IPS-18c (cell line): ENCODE data around the gene NPPC.
A peak's percentile ranks its signal among the peaks of the same experiment; 100 is the strongest.
"Not testable (repeated sequence)": the region's sequence is repeated elsewhere in the genome, so short reads cannot be mapped to it uniquely, and the experiment has no call there.

Experiments
- H3K4me3 ChIP-seq: 2 replicates; pipeline ENCODE4 v1.7.0; 2013; ENCODE audit warnings: low read depth, mild to moderate bottlenecking, low read length, moderate library complexity; ENCODE audit not compliant: insufficient read depth
- H3K9me3 ChIP-seq: one replicate; pipeline ENCODE4 v1.6.1; 2013; ENCODE audit warnings: mild to moderate bottlenecking, low read length, moderate library complexity; ENCODE audit not compliant: control insufficient read depth, insufficient read depth

Gene NPPC, protein sequence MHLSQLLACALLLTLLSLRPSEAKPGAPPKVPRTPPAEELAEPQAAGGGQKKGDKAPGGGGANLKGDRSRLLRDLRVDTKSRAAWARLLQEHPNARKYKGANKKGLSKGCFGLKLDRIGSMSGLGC

DNA sequence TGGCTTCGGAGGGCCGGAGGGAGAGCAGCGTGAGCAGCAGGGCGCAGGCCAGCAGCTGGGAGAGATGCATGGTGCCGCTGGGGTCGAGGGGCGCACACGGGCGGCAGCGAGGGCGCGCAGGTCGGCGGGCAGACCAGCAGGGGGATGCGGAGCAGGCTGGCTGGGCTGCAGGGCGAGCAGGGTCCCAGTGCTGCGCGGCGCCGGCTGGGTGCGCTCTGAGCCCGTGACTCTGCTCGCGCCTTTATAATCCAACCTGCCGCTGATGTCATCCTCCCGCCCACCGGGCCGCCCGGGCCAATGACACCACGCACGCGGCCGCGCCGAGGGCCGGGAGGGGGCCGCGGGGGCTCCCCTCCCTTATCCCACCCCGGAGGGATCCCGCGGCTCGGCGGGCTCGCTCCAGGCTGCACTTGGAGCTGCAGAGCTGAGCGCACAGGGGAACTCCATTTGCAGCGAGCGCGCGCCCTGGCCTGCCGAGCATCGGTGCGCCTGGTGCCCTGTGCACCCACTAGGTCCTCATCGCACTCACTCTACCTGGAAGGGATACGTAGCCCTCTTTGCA is at the start of gene NPPC:
TSS of gene NPPC (minus strand) at position 217 of the 562 bp plus-strand sequence. CDS start at position 70, 147 bp downstream.
- Histone ChIP-seq H3K4me3 (peak within 1 kb of the TSS; percentile 71), H3K9me3 (no peaks in the 10 kb centered on the region)

DNA sequence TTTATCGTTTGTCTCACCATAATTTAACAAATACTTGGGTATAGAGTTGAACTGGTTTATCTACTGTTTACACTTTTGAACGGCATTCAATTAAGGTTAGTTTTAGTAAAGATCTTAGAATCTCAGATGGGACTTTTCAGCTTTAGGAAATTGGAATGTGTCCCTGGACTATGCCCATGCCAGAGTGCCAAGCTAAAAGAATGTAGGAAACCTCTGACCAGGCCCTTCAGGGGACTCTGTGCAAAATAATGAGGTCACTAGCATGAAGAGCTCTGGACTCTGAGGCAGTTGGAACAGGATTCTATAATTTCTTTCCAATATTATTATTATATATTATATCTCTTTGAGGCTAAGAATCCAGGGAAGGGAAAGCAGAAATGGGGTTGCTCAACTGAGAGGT is 48.8 kb upstream of the NPPC start:
- H3K9me3 ChIP-seq = no peaks in the 10 kb centered on the region
- no peak overlapping the region for H3K4me3 ChIP-seq

DNA sequence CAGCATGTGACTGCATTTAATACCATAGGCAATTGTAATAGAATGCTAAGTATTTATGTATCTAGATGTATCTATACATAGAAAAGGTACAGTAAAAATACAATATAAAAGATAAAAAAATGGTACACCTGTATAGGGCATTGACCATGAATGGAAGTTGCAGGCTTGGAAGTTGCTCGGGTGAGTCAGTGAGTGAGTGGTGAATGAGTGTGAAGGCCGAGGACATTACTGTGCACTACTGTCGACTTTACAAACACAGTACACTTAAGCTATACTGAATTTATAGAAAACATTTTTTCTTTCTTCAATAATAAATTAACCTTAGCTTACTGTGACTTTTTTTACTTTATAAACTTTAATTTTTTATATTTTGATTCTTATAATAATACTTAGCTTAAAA is 44.3 kb upstream of the NPPC start:
- no peaks in the 10 kb centered on the region for H3K9me3 ChIP-seq

DNA sequence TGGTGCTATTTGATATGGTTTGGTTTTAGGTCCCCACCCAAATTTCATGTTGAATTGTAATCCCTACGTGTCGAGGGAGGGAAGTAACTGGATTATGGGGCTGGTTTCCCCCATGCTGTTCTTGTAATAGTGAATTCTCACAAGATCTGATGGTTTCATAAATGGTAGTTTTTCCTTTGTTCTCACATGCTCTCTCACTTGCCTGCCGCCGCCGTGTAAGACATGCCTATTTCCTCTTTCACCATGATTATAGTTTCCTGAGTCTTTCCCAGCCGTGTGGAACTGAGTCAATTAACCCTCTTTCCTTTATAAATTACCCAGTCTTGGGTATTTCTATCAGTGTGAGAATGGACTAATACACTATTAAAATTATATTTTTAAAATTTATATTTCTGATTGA is 42.6 kb upstream of the NPPC start:
- Histone ChIP-seq H3K9me3 (no peaks in the 10 kb centered on the region), H3K4me3 (no peak overlapping the region)

More for the DNA sequence above, 44.3 kb upstream of the NPPC start:
- no peak overlapping the region for H3K4me3 ChIP-seq

DNA sequence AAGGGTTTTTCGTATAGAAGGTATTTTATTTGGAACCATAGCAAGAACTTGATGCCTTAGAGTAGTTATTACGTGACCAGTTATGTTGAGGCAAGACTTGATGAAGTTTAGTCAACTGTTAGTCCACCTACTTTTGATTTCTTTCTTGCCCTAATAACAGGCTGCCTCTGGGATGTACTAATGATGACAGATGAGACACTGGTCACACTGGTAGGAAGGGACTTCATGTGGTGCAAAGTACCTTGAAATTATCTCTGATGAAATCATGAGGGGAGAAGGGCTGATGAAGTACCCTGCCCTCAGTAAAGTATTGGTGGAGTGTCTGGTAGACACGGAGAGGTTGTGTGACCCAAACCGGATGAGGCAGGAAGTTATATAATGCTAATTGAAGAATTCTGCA is 40.7 kb upstream of the NPPC start:
- H3K9me3 ChIP-seq = peaks cover 2% of the 10 kb centered on the region
- no peak overlapping the region for H3K4me3 ChIP-seq

DNA sequence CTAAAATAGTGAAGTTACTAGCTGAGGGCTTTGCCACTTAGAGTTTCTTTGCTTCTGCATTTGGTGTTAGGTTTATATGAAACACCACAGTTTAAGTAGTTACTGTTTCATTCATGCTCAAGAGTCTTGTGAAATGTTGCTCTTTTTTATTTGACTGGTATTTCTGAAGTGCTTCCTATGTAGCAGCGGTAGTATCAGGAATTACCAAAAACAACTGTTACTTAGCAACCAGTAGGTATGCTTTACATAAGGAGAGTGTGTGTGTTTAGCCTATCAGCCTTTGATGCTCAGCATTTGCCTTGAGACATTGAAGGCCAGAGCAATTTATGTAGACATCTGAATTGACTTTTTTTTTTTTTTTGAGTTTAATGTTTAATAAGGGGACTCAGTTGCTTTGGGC is 38.9 kb upstream of the NPPC start:
- peaks cover 3% of the 10 kb centered on the region for H3K9me3 ChIP-seq

DNA sequence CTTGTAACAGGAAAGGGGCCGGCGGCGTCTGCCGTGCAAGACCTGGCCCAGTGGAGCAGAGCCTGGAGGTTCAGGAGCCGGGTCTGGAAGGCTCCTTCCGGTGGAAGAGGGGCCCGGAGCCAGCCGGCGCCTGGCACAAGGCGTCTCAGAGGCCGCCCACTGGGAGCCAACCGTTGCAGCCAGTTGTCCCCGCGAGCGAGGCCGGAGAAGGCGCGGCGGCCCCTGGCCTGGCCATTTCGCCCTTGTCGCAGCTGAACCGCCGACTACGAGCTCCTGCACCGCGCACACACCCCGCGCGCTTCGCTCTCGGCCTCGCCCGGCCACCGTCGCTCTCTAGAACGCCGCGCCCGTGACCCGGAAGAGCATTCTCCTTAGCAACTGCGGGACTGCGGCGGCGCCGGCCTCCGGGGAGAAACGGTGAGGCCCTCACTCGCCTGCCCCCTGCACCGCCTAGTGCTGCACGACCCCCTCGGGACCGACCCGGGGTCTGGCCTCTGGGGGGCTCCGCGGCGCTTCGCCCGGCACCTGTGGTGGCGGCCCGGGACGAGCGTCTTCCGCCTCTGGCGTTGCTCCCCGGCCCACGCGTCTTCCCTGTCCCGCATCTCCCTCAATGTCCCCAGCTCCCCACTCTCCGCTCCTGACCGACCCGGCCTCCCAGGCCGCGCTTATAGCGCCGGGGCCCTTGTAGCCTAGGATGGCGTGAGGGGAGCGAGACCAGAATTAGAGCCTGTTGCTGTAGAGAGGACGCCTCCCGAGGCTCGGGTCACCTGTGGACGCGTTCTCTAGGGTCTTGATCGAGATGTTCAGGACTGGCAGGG is 35.4 kb upstream of the NPPC start, which contains the start of gene DIS3L2:
TSS of gene DIS3L2 (plus strand) at position 365 of the 818 bp plus-strand sequence. CDS start 53,215 bp downstream, outside the sequence.
- peak within 1 kb of the TSS; percentile 97 for H3K4me3 ChIP-seq

More for the DNA sequence above, 38.9 kb upstream of the NPPC start:
- no peak overlapping the region for H3K4me3 ChIP-seq

DNA sequence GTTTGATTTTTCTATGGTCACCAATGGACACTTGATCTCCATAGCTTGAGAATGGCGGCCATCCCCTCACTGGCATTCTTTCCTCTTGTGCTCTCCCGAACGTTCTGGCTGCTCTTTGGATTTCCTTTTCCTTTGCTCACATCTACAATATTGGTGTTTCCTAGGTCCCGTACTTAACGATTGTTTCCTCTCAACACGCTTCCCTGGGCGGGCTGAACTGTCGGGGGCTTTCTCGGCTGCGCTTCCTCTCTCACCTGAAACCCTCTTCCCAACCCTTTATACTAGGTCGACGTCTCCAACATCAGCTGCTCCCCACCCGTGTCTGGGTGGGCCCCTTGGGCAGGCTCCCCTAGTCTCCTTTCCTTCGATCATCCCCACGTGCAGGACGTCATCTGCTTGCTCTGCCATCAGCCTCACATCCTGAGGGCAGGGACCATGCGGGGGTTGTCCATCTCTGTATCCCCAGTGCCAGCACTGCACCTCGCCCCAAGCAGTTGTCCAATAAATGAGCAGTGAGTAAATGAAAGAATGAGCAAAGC is 34.7 kb upstream of the NPPC start:
- H3K4me3 ChIP-seq = peak overlapping the region; percentile 97

More for the DNA sequence above, 35.4 kb upstream of the NPPC start, which contains the start of gene DIS3L2:
- peaks cover 3% of the 10 kb centered on the region for H3K9me3 ChIP-seq

DNA sequence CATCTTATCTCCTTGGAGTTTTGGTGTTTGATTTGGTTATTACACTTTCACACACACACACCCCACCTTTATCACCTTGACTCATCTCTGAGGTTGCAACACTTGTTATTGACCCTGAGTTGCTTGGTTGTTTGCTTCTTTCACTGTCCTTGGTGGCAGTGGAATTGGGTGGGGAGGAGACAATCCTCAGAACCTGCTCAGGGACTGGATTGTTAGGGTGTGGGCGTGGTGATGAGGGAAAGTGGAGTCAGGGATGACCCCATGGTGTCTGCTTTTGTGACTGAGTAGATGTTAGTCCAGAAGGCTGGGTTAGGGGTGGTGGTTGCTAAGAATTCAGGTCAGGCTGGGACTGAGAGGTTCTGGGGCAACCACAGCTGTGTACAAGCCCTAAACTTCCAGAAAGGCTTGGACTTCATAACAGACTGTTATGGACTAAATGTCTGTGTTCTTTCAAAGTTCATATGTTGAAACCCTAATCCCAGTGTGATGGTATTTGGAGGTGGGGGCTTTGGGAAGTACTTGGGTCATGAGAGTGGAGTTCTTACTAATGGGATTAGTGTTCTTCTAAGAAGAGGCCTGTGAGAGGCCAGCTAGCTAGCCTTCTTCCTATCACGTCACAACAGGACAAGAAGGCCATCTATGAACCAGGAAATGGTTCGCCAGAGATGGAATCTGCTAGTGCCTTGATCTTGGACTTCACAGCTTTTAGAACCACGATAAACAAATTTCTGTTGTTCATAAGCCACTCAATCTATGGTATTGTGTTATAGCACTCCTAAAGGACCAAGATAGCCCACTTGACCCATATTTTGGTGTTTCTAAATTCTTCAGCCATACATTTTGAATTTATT is 31.9 kb upstream of the NPPC start:
- peaks cover 3% of the 10 kb centered on the region for H3K9me3 ChIP-seq

More for the DNA sequence above, 34.7 kb upstream of the NPPC start:
- peaks cover 3% of the 10 kb centered on the region for H3K9me3 ChIP-seq

DNA sequence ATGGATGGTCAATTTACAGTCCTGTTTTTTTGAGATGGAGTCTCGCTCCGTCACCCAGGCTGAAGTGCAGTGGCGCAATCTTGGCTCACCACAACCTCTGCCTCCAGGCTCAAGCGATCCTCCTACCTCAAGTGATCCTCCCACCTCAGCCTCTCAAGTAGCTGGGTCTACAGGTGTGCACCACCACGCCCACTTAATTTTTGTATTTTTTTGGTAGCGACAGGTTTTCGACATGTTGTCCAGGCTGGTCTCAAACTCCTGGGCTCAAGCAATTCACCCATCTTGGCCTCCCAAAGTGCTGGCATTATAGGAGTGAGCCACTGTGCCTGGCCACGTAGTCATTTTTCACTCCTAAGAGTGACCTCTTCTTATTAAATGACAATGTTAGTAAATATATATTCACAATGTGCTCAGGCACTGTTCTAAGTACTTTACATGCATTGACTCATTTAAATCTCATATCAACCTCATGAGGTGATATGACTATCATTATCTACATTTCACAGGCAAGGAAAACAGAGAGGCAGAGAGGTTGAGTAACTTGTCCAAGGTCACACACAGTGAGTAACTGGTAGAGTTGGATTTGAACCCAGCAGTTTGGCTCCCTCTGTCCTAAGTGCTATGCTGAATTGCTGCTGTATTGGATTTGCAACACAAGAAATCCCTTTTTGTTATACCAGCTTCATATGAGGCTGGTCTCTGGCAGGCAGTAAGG is 29.7 kb upstream of the NPPC start:
- H3K4me3 ChIP-seq = no peak overlapping the region
- no peaks in the 10 kb centered on the region for H3K9me3 ChIP-seq

More for the DNA sequence above, 31.9 kb upstream of the NPPC start:
- no peak overlapping the region for H3K4me3 ChIP-seq

DNA sequence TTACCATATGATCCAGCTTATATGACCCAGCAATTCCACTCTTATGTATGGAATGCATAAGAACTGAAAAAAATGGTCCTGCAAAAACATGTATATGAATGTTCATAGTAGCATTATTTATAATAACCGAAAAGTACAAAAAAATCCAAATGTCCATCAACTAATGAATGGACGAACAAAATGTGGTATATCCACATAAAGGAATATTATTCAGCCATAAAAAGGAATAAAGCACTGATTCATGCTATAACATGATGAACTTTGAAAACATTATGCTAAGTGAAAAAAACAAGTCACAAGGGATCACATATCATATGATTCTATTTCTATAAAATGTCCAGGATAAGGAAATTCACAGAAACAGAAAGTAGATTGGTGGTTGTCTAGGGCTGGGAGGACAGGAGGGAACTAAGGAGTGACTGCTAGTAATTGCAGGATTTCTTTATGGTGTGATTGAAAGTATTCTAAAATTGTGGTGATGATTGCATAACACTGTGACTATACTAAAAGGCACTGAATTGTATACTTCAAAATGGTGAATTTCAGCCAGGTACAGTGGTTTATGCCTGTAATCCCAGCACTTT is 25.3 kb upstream of the NPPC start:
- no peak overlapping the region for H3K4me3 ChIP-seq
- H3K9me3 ChIP-seq = no peaks in the 10 kb centered on the region

DNA sequence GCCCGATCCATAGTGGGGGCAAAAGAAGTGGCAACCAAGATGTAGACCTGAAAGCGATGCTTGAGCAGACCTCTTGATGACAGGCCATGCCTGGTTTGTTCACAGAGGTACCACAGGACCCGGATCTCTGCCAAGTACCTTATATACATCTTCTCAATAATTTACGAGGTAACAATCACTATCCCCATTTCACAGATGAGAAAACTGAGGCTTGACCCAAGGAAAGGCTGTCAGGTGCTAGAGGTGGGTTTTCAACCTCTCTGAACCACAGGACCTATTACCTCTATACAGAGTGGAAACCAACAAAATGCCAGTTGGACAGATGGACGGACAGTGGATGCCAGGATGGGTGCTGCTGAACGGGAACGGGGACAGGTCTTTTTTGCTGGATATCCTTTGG is 21.5 kb upstream of the NPPC start:
- H3K9me3 ChIP-seq = no peaks in the 10 kb centered on the region

DNA sequence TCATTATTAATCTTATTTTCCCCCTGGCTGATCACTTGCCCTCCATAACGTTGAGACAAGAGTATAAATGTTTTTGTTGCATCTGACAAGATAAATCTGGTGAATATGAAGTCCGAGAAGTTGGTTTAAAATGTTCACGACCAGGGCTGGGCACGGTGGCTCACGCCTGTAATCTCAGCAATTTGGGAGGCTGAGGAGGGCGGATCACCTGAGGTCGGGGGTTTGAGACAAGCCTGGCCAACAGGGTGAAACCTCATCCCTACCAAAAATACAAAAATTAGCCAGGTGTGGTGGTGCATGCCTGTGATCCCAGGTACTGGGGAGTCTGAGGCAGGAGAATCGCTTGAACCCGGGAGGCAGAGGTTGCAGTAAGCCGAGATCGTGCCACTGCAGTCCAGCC is 20.9 kb upstream of the NPPC start:
- not testable (repeated sequence) for H3K4me3 ChIP-seq, H3K9me3 ChIP-seq

More for the DNA sequence above, 21.5 kb upstream of the NPPC start:
- no peak overlapping the region for H3K4me3 ChIP-seq

DNA sequence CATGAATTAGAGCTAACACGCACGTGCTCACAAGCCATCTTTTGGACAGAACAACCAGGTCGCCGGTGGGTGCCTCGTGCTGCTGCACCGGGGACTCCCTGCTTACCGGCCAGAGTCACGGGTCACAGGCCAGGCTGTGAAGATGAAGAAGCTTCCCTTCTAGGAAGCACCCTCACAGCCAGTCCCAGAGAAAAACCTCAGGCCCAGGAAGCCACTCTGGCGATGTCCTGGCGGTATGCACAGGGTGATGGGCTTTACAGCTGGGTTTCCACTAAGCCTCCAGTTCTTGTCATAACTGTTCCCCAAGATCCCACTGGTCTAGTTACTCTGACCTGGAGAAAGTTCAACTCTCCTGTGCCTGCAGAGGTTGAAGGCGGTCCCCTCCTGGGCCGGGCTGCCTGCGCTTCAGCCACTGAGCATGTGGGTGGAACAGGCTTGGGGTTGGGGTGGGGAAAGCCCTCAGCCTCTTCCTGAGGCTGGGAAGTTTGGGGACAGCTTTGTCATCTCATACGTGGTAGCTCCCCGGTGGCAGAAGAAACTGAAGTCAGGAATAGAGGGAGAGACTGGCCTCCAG is 20.1 kb upstream of the NPPC start:
- no peaks in the 10 kb centered on the region for H3K9me3 ChIP-seq
- no peak overlapping the region for H3K4me3 ChIP-seq

DNA sequence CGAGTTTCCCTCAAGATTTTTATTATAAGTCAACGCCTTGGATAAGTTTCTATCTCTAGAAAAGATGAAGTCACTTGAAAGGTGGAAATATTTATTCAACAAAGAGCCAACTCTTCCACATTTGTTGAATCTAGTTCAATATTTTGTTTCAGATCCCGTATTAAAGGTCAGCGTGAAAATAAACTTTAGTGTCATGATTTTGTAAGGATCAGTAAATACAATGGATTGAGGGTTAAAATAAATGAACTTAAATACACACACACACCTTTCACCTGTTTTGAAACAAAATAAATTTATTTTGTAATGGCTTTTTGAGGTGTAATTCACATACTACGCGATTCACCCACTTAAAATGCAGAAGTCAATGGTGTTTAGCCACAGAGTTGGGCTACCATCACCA is 16.0 kb upstream of the NPPC start:
- Histone ChIP-seq H3K9me3 (no peaks in the 10 kb centered on the region), H3K4me3 (no peak overlapping the region)

DNA sequence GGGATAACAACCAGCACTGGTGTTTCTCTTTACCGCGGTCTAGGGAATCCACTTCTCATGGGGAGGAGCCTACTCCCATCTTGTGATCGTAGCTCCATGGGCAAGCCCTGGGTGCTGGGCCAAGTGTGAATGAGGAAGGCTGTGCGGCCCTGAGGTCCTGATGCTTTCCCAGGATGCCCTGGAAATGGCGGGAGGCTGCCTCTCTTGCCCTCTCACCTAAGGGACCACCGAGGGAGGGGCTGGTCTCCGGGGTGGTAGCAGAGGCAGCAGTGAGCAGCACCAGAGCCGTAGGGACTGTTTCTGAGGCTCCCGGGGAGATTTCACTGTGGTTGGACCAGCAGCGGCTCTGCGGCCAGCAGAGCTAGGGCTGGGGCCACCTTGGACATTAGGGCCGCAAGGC is 15.5 kb upstream of the NPPC start:
- Histone ChIP-seq H3K4me3 (no peak overlapping the region), H3K9me3 (no peaks in the 10 kb centered on the region)
